Measurements from ENCODE around the gene C1QTNF8. TPM values are rescaled to one million over a fixed set of nuclear protein-coding genes. Genes with fewer than 3 reads are reported as not detected.

C1QTNF8 gene
- total and polyA plus RNA-seq, 2 of the 8 experiments (the other 6 are each of a cell fraction or from before 2014, with no cell fraction given): not detected

DNA sequence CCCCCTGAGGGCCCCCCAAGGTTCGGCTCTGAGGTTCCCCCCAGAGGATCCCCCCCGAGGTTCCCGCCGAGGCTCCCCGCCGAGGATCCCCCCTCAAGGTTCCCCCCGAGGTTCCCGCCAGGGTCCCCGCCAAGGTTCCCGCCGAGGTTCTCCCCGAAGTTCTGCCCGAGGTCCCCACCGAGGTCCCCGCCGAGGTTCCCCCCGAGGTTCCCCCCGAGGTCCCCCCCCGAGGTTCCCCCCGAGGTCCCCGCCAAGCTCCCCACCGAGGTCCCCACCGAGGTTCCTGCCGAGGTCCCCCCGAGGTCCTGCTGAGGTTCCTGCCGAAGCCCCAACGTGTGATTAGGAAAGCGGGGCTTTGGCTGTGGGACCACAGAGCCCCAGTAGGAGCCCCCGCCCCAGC lies 55.7 kb downstream of the C1QTNF8 start:
- FAIRE-seq: no peak
- Histone ChIP-seq H2BK15ac (ENCODE audit: low read length) (no peak overlapping the region), H3K4me3 (ENCODE audit: extremely low read depth in 1 of 4, insufficient read depth in 2 of 4, low read depth in 3 of 4, low read length in 4 of 4) (no peak overlapping the region), H3K79me2 (ENCODE audit: control insufficient read depth in 1 of 2, insufficient read depth in 2 of 2, low read length in 2 of 2) (no peaks in the 10 kb centered on the region), H2BK20ac (ENCODE audit: low read length) (no peak overlapping the region), H3K14ac (ENCODE audit: insufficient read length) (no peak overlapping the region), H3K9me3 (ENCODE audit: insufficient read depth in 2 of 2, low read depth in 1 of 2, low read length in 1 of 2) (peaks cover 0 to 4% of the 10 kb centered on the region in 2 experiments; a peak in 2 of 4 replicates), H3K4me1 (replicated peaks in 1 of 4; ENCODE audit: control insufficient read depth in 3 of 4, insufficient read depth in 4 of 4, low read length in 3 of 4) (peaks cover 0 to 11% (median 2%) of the 10 kb centered on the region in 4 experiments; a peak in 4 of 7 replicates), H3K18ac (ENCODE audit: extremely low read depth, low read length) (no peak overlapping the region), H3K56ac (replicated peaks; ENCODE audit: insufficient read length, low read depth, low read length) (no peak overlapping the region), H2BK12ac (ENCODE audit: low read depth, low read length) (no peak overlapping the region), H3K79me1 (ENCODE audit: low read depth, low read length) (no peaks in the 10 kb centered on the region), H3K23ac (ENCODE audit: insufficient read length) (no peak overlapping the region), H2BK5ac (ENCODE audit: low read depth, low read length) (no peak overlapping the region), H4K20me1 (replicated peaks in 1 of 2; ENCODE audit: control insufficient read depth in 1 of 2, insufficient read depth in 2 of 2, low read length in 2 of 2) (no peaks in the 10 kb centered on the region), H3K4ac (replicated peaks; ENCODE audit: insufficient read length, low read depth, low read length) (no peak overlapping the region), H4K5ac (ENCODE audit: insufficient read length, low read depth, low read length) (no peak overlapping the region), H3K9ac (replicated peaks in 1 of 4; ENCODE audit: extremely low read depth in 1 of 4, low read depth in 3 of 4, low read length in 3 of 4) (no peak overlapping the region), H2AK5ac (ENCODE audit: low read depth, low read length) (no peak overlapping the region), H3K4me2 (ENCODE audit: insufficient read depth in 1 of 2, low read depth in 2 of 2, low read length in 2 of 2) (no peak overlapping the region), H3K23me2 (ENCODE audit: low read depth, low read length) (no peaks in the 10 kb centered on the region), H2BK120ac (replicated peaks; ENCODE audit: low read depth, low read length) (no peak overlapping the region), H3K27me3 (replicated peaks in 1 of 4; ENCODE audit: control insufficient read depth in 3 of 4, extremely low read depth in 1 of 4, insufficient read depth in 3 of 4, low read length in 3 of 4) (no peaks in the 10 kb centered on the region), H4K8ac (ENCODE audit: extremely low read depth, insufficient read depth, low read length) (no peak overlapping the region), H2AFZ (ENCODE audit: low read length) (no peak overlapping the region), H3K27ac (ENCODE audit: low read depth, low read length) (no peak overlapping the region), H4K91ac (replicated peaks; ENCODE audit: insufficient read length, low read length) (no peak overlapping the region), H3K36me3 (ENCODE audit: control insufficient read depth in 2 of 4, insufficient read depth in 4 of 4, low read length in 3 of 4) (no peaks in the 10 kb centered on the region)
- 100% methylated on average over 1 of the region's 29 CpGs; no CpG with 5 or more reads in 1 of the 2 experiments for WGBS, 2 experiments (ENCODE audit: extremely low coverage in 1 of 2, insufficient coverage in 1 of 2, insufficient read length in 1 of 2, insufficient replicate concordance in 2 of 2, low coverage in 1 of 2, low lambda C conversion rate in 2 of 2, missing lambda C conversion rate in 1 of 2)
- DNase-seq (ENCODE audit: low read depth in 1 of 2, low spot score in 2 of 2): no peak
- TF ChIP-seq SIN3A (conservative IDR thresholded peaks at IDR 0.05 in 1 of 2, IDR thresholded peaks at IDR 0.05 in 1 of 2; ENCODE audit: low read depth in 1 of 2, low read length in 2 of 2): no peak
- CTCF ChIA-PET (ENCODE audit: partially characterized antibody): interaction anchor here (0.6 to 1.2 kb wide), 2 partner anchors 144 to 272 kb away, joined by 3 read pairs; no protein-coding TSS in a partner anchor
- POLR2A ChIA-PET (ENCODE audit: partially characterized antibody): no interaction called here

Measured in H1 (cell line).